IPS-NIHi7 (cell line): ENCODE measurements around the gene GOLPH3L.
"Not testable (repeated sequence)": the region's sequence is repeated elsewhere in the genome, so short reads cannot be mapped to it uniquely, and the experiment has no call there.

Experiments used
- DNase-seq: peaks from one replicate; pipeline ENCODE4 v3.0.0; 2012; ENCODE audit warnings: mixed read lengths; ENCODE audit errors: extremely low spot score

Gene GOLPH3L

GRCh38 chr1:150615346-150616201 lies 81.4 kb downstream of the GOLPH3L start:
- no peak for DNase-seq

GRCh38 chr1:150613061-150613920 lies 83.7 kb downstream of the GOLPH3L start:
- DNase-seq = no peak

GRCh38 chr1:150612014-150612345 lies 85.0 kb downstream of the GOLPH3L start:
- no peak for DNase-seq

- DNase-seq = no peak
Measured at GRCh38 chr1:150610576-150610975, 86.4 kb downstream of the GOLPH3L start.

- no peak for DNase-seq
Measured at GRCh38 chr1:150609732-150610131, 87.2 kb downstream of the GOLPH3L start.

GRCh38 chr1:150606463-150607142 lies 90.4 kb downstream of the GOLPH3L start:
- no peak for DNase-seq

GRCh38 chr1:150605451-150605731 lies 91.6 kb downstream of the GOLPH3L start:
- not testable (repeated sequence) for DNase-seq

- no peak for DNase-seq
Measured at GRCh38 chr1:150604226-150604588, 92.7 kb downstream of the GOLPH3L start.

- no peak for DNase-seq
Measured at GRCh38 chr1:150603711-150604110, 93.2 kb downstream of the GOLPH3L start.

GRCh38 chr1:150602372-150602771 lies 94.6 kb downstream of the GOLPH3L start:
- not testable (repeated sequence) for DNase-seq

- no peak for DNase-seq
Measured at GRCh38 chr1:150601540-150601939, 95.4 kb downstream of the GOLPH3L start.

- DNase-seq = not testable (repeated sequence)
Measured at GRCh38 chr1:150598346-150598745, 98.6 kb downstream of the GOLPH3L start.

GRCh38 chr1:150596976-150597375 lies 100.0 kb downstream of the GOLPH3L start:
- DNase-seq = no peak
